ENCODE data around the gene CXCL1.

The CXCL1 gene

DNA sequence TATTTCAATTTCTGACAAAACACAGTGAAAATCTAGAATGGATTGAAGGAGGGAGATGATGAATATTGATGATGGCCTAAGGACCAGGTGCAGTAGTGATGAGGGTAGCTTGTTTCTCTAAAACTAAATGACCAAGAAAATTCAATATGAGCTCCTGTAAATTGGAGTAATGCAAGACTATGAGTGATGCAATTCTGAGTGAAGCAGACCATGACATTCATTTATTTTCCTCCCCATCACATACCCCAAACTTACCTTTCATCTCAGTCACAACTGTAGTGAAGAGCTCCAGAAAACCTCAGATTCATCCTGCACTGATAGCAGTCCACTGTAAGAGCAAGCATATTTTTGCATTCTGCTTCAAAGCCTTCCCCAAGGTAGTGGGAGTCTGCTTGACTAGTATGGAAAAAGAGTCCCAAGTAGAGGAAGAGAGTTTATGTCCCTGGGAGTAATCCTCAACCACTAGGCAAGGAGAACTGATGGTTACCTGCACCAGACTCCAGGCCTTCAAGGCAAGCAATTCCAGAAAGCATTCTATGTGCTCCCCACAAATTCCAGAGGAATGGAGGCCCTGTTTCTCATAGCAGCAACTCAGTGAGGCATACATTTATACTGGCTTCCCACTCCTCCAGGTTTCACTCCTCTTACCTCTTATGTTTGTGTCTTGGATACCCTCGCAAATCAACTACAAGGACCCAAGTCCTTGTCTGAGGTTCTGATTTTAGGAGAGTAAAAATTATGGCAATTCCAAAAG lies 47.2 kb downstream of the CXCL1 start:
- DNase-seq (ENCODE audit: low read depth in 2 of 3, low spot score in 1 of 3) = no peak

DNA sequence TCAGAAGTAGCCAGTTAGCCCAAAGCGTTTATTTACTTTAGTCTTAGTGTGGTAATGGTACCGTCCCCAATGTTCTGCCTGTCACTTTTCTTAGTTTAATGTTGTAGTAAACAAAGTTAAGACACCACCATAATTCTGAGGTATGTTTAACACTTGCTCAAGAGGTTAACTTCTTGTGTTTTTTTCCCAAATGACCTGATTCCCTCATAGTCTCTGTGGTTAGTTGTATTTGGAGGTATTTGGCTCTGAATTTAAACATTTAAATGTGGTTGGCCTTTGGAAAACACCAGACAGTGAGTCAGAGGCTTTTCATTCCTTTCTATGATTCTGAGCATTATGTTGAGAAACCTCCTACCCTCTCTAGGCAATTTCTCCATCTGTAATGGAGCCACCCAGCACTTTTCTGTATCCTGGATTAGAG lies 47.9 kb downstream of the CXCL1 start:
- DNase-seq (ENCODE audit: low read depth in 2 of 3, low spot score in 1 of 3) = no peak

DNA sequence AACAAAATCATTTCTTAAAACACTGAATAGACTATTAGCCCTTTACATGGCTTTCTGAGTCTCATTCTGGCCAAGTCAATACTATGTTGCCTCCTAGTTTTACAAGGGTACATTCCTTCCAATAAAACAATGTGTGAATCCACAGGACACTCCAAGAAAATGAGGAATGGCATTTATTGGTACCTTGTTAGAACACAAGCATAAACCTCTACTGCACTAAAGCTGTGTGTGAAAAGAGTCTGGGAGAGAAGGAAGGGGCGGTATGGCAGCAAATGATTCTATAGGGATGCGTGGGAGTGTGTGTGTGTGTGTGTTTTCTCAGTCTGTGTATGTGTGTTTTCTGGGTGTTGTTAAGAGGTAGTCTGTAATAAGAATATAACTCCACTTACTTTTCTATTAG lies 48.9 kb downstream of the CXCL1 start:
- DNase-seq (ENCODE audit: low read depth in 2 of 3, low spot score in 1 of 3) = no peak

DNA sequence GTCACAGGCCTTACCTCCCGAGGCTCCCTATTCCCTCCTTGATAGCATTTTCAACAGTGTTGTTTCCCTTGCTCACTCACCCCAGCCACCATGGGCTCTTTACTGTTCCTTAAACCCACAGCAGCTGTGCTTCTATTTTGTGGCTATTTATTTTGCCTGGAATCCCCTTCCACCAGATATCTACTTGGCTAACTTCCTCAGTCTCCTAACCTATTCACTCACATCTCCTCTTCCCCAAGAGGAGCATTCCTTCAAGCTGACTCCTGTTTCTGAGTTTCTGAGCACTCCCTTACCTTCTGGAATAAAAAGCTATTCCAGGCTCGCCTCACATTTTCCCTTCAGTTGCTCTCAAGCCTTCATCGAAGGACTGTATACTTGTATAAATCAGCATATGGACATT lies 50.5 kb downstream of the CXCL1 start:
- DNase-seq (ENCODE audit: low read depth in 2 of 3, low spot score in 1 of 3) = no peak

Data from stimulated activated CD4-positive, alpha-beta T cell treated with anti-CD3 and anti-CD28 coated beads, Interleukin-12 subunit alpha, Interleukin-12 subunit beta, amount 100 ng/mL, for 48 hours (primary cell).